GM18951 (cell line): ENCODE data around the gene MAPK9.

ENCODE experiments used
- POLR2A ChIP-seq: IDR thresholded peaks from 4 replicates; pipeline ENCODE4 v1.6.1; 2011; ENCODE audit warnings: mild to moderate bottlenecking; ENCODE audit not compliant: insufficient read length, insufficient read depth; ENCODE audit errors: extremely low read depth
- in situ Hi-C: fragments of 300-500 bp; cut with MboI; formaldehyde crosslinking; loops from one replicate; pipeline ENCODE4 v1.12.0; 2022; ENCODE audit warnings: low sequenced_read_pairs, mixed read lengths, inconsistent platforms; ENCODE audit not compliant: unreplicated experiment

Gene MAPK9

DNA sequence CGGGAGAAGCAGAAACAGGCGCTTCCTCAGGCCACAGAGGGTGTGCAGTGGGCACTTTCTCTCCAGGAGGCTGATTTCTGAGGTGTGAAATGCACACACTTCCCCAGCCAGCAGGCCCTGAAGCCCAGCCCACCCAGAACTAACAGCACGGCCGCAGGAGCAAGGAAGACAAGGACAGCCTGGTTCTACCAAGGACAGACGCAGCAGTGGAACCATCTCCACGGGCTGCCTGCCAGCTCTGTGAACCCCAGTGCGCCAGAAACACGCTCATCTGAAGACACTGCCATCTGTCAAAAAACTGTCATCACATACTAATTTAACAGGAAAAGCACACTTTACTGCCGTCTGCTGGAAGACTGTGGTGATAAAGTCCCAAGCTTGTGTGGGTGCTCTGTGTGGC is 40.7 kb downstream of the MAPK9 start:
- no peak for TF ChIP-seq POLR2A
- in situ Hi-C loops = no loop called here

DNA sequence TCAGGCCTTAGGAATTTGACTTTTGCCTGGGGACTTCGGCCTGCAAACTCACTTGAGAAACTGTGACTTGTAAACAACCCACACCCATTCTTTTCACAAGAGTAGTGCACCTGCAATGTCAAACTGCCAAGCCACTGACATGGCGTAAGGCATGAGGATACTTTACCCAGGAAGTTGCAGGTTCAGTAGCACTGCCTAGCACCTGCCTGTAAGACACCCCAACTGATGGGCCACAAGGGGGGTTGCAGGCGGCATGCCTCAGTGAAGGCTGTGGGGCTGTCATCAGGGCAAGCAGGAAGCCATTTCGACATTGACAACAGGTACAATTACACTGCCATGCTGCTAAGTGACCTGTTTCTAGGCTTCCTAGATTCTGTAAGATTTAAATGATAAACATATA is 41.6 kb downstream of the MAPK9 start:
- in situ Hi-C loops = no loop called here
- no peak for TF ChIP-seq POLR2A

DNA sequence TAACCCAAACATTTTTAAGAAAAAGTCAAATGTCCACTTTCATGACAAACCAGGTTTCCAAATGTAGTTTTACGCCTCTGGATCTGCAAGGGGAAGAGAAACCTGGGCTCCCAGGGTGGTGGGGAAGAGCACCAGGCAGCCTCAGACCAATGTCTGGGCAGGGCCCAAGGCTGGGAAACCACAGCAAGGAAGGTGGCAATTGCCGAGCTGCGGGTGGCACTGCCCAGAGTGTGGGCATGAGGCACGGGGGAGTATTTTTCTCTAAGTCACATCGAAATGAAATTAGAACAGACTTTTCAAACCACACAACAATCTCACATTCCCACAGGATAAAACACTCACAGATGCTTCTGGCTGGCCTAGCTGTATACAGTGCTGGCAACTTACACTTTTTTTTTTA is 50.3 kb downstream of the MAPK9 start:
- in situ Hi-C loops = no loop called here

DNA sequence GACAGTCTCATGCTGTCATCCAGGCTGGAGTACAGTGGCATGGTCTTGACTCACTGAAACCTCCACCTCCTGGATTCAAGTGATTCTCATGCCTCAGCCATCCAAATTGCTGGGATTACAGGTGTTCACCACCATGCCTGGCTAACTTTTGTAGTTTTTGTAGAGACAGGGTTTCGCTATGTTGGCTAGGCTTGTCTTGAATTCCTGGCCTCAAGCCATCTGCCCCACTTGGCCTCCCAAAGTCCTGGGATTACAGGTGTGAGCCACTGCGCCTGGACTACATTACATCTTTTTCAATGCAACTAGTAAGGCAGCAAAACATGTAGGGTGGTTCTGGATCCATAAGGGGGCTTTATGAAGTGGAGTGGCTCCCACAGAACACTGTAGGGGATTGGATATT is 53.3 kb downstream of the MAPK9 start:
- in situ Hi-C loops = no loop called here

More for the DNA sequence above, 50.3 kb downstream of the MAPK9 start:
- no peak for TF ChIP-seq POLR2A

DNA sequence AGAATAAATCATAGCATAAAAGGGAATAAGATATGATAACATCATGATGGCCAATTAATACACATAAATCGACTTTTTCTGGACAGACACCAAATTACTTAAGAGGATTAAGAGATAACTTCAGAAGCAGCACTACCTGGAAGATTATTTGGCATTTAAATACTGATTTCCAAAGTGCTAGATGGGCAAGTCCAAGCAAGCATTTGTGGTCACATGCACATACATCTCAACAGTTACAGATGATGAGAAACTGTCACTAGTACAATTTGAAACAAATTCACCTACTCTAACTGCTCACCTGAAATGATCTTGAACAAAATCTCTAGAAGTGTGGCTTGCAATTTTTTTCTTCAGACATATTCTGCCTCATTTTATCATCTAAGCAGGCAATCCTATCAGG is 56.0 kb downstream of the MAPK9 start:
- in situ Hi-C loops = no loop called here
- TF ChIP-seq POLR2A = no peak

More for the DNA sequence above, 53.3 kb downstream of the MAPK9 start:
- no peak for TF ChIP-seq POLR2A

DNA sequence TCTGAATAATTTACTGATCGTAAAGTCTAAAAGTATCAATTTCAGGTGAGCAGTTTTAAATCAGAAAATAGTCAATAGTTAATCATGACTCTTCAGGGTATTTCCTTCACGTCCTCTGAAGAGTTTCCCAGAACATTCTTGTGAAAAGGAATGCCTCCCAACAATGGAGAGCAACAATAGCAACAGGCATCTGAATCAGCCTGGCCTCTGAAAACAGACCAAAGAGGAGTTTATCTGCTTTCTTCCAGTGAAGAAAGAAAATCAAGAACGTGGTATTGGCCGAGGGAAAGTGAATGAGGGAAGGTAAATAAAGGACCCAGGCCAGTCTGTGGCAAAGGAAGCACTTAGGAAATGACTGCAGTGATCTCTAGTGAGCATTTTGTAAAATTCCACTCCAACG is 56.8 kb downstream of the MAPK9 start:
- in situ Hi-C loops = no loop called here
- TF ChIP-seq POLR2A = no peak

DNA sequence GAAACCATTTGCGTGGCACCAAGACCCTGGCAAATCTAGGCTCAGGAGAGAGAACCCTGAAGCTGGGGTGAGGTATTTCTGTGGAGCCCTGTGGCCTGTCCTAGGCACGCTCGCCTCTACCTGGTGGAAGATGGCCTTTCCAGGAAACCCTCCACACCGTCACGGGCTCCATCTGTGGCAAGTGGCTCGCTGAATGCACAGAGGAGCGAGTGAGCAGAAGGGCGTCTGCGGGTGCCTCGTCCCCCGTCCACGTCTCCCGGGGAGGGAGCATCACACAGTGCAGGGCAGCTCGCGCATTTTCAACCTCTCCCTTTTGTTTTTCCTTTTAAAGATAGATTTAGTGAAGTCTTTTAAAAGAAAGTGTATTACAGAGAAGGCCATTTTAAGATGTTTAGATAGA is 57.6 kb downstream of the MAPK9 start:
- TF ChIP-seq POLR2A = no peak
- in situ Hi-C loops = no loop called here

DNA sequence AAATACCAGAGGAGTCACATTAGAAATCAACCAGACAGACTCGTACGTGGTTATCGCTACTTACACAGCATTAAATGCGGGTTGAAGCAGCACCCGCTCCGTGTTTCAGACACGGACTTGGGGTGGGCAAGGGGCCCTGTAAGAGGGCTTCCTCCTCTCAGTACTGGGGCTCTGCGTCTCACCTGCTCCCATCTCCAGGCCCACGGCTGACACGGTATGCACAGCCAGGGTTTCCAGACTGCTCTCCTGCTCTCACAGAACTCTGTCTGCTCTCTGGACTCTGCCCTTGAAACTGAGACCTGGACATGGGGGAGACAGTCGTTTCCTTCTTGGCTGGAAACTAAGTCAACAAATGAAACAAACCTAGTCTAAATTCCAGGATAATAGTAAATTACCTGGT is 58.2 kb downstream of the MAPK9 start:
- no peak for TF ChIP-seq POLR2A
- in situ Hi-C loops = no loop called here

DNA sequence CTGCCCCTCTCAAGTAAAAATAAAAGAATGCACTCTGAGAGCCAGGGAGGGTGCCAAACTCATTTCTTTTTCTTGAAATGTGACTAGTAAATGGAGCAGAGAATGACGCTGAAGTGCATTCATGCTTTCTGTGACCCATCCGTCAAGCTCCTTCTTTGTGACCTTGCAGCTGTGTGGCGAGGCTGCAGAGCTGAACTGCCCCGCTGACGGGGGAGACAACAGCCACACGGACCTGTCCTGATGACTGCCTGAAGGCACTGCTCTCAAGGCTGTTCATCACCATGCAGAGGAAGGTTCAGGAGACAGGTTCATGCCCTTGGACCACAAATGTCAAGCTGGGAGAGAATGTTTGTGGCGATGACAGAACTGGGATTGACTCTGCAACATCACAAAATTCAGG is 61.9 kb downstream of the MAPK9 start:
- no peak for TF ChIP-seq POLR2A
- in situ Hi-C loops = no loop called here

DNA sequence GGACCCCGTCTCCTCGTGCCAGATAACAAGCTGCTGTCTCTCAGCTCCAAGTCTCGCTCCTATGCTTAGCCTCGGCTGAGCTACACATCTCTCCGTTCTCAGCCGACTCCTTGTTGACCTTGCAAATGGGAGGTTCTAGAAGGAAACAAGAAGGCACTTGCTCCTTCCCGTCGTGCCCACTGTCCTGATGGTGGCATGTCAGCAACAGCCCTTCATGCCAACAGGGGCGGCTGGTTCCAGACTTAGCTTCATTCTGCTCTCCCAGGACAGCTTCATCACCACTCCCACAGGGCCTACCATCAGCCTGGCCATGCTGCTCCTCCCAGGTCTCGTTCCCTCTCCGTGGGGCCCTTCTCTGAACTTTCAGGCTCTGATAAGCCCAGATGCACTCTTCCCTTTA is 69.8 kb downstream of the MAPK9 start:
- TF ChIP-seq POLR2A = no peak
- in situ Hi-C loops = no loop called here

DNA sequence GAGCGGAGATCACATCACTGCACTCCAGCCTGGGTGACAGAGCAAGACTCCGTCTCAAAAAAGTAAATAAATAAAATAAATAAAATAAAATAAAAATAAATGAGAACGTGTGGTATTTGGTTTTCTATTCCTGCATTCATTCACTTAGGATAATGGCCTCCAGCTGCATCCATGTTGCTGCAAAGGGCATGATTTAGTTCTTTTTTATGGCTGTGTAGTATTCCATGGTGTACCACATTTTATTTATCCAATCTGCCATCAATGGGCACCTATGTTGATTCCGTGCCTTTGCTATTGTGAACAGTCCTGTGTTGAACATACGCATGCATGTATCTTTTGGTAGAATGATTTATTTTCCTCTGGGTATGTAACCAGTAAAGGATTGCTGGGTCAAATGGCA is 74.1 kb downstream of the MAPK9 start:
- no peak for TF ChIP-seq POLR2A
- in situ Hi-C loops = no loop called here

DNA sequence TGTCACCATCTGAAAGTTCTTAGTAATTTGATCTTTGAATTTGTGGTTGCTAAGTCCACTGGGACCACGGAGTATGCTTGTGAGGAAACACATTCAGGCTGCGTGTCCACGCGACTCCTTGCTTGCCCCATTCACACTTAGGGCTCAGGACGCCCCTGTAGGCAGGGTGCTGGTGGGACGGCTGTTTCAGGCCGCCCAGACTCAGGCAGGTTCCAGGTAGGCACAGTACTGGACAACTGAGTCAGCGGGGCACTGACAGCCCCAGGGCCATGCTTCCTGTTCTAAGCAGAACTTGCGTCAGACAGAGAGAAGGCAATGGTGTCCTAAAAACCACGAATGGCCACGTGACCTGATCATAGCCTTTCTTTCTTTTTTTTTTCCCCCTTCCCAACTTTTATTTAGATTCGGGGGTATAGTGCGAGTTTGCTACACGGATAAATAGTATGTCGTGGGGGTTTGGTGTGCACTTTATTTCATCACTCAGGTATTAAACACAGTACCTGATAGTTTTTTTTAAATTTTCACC is 75.2 kb downstream of the MAPK9 start:
- in situ Hi-C loops = no loop called here
- TF ChIP-seq POLR2A = no peak

DNA sequence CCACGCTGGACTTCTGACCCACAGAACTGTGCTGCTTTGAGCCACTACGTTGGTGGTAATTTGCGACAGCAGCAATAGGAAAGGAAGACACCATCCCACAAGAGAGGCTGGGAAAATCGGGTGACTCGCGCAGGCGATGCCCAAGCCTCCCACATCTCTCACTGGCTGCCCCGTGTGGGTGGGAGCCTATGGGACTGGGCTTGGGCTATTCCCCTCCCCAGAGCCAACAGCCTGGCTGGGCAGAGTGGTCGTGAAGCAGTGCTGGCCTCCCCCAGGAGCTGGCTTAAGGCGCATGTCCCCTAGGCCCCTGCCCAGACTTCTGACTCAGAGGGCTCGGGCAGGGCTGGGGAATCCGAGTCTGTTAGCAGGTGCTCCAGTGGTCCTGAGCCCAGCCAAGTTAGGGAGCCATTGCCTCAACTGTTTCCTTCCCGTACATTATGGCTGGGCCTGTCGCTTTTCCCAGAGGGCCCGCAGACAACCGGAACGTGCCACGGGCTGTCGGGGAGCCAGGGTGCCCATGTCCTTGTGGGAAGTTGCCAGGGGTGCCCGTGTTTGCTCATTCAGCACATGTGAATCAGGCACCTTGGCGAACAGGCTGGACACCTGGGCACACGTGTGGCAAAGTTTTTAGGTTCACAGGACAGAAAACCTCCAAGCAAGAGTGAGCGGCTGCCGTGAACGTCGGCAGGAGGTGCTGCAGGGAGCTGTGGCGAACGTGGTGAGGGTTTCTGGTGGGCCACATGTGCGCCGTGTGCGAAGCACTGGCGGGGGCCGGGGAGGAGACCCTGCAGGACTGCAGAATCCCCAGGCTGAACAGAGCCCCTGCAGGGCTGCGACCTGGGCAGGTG is 75.9 kb downstream of the MAPK9 start:
- TF ChIP-seq POLR2A = no peak
- in situ Hi-C loops = no loop called here
